Measurements from ENCODE around the gene SPATS2L. TPM values are rescaled to one million over a fixed set of nuclear protein-coding genes. Genes with fewer than 3 reads are reported as not detected.

The SPATS2L gene
- total RNA-seq, 3 donors from 2014 or later, result 61.3 to 67.5 (median 64.5) TPM

DNA sequence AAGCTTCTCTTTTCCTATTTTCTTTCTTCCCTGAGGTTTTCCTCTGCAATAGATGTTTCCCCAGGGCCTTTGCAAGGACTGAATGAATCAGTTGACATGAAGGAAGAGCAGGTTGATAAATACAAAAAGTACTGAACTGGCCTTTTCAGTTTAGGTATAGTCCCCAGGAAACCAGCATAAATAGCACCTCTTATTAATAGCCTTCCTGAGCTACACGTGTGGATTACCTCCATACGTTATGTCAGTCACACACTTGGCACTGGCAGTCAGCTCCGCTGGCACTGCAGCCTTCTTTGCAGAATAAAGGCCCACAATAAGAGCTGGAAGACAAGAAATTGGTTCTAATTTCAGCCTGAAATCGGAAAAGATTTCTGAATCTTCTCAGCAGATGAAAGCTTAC is 142.7 kb downstream of the SPATS2L start:
- intact Hi-C loops (cut with DNase I; ENCODE audit: low total_unique reads), result no loop called here
- Histone ChIP-seq H3K27me3 (no peaks in the 10 kb centered on the region), H3K36me3 (no peaks in the 10 kb centered on the region), H3K9me3 (no peaks in the 10 kb centered on the region), H3K4me3 (no peak overlapping the region), H3K27ac (no peak overlapping the region), H3K4me1 (no peaks in the 10 kb centered on the region)
- no peak for TF ChIP-seq POLR2A (IDR thresholded peaks at IDR 0.05)
- no peak for TF ChIP-seq POLR2AphosphoS5 (IDR thresholded peaks at IDR 0.05)
- TF ChIP-seq, protein P1, sequence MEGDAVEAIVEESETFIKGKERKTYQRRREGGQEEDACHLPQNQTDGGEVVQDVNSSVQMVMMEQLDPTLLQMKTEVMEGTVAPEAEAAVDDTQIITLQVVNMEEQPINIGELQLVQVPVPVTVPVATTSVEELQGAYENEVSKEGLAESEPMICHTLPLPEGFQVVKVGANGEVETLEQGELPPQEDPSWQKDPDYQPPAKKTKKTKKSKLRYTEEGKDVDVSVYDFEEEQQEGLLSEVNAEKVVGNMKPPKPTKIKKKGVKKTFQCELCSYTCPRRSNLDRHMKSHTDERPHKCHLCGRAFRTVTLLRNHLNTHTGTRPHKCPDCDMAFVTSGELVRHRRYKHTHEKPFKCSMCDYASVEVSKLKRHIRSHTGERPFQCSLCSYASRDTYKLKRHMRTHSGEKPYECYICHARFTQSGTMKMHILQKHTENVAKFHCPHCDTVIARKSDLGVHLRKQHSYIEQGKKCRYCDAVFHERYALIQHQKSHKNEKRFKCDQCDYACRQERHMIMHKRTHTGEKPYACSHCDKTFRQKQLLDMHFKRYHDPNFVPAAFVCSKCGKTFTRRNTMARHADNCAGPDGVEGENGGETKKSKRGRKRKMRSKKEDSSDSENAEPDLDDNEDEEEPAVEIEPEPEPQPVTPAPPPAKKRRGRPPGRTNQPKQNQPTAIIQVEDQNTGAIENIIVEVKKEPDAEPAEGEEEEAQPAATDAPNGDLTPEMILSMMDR (IDR thresholded peaks at IDR 0.05), result no peak
- no peak for DNase-seq (ENCODE audit: low spot score in 2 of 2)

GRCh38 chr2:200450288-200450687 is 143.8 kb downstream of the SPATS2L start:
- TF ChIP-seq POLR2AphosphoS5 (IDR thresholded peaks at IDR 0.05) (no peak), POLR2A (IDR thresholded peaks at IDR 0.05) (no peak)
- TF ChIP-seq, protein P1 (IDR thresholded peaks at IDR 0.05), result no peak

DNA sequence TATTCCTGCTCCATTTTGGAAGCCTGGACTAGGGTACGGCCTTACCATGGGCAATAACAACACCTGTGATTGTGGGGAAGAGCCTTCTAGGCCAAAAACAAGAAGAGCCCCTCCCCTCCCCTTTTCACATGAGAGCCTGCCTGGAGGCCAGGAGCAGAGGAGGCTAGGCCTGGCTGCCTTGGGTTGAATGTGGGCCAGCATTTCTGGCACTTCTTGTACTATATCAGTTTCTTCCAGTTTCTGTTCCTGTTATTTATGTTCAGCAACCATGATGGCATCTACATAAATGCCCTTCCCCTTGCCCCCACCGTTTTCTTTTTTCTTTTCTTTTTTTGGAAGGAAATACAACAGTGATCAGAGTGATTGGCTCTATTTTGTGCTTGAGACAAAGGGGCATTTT is 145.0 kb downstream of the SPATS2L start:
- no peaks in the 10 kb centered on the region for H3K36me3 ChIP-seq
- H3K9me3 ChIP-seq, result no peaks in the 10 kb centered on the region
- no peak overlapping the region for H3K4me3 ChIP-seq
- H3K27me3 ChIP-seq, result no peaks in the 10 kb centered on the region
- H3K27ac ChIP-seq, result no peak overlapping the region
- H3K4me1 ChIP-seq, result no peaks in the 10 kb centered on the region
- no peak for DNase-seq (ENCODE audit: low spot score in 2 of 2)
- TF ChIP-seq, protein P1 (IDR thresholded peaks at IDR 0.05), result no peak
- TF ChIP-seq POLR2AphosphoS5 (IDR thresholded peaks at IDR 0.05) (no peak), POLR2A (IDR thresholded peaks at IDR 0.05) (no peak)
- intact Hi-C loops (cut with DNase I; ENCODE audit: low total_unique reads), result no loop called here

More at GRCh38 chr2:200450288-200450687, 143.8 kb downstream of the SPATS2L start:
- H3K4me1 ChIP-seq, result no peaks in the 10 kb centered on the region
- H3K27me3 ChIP-seq, result no peaks in the 10 kb centered on the region
- no peaks in the 10 kb centered on the region for H3K9me3 ChIP-seq
- no peak overlapping the region for H3K4me3 ChIP-seq
- no peaks in the 10 kb centered on the region for H3K36me3 ChIP-seq
- DNase-seq (ENCODE audit: low spot score in 2 of 2), result no peak
- intact Hi-C loops (cut with DNase I; ENCODE audit: low total_unique reads), result no loop called here
- no peak overlapping the region for H3K27ac ChIP-seq

- intact Hi-C loops (cut with DNase I; ENCODE audit: low total_unique reads), result no loop called here
- TF ChIP-seq, protein P1 (IDR thresholded peaks at IDR 0.05), result no peak
- TF ChIP-seq POLR2AphosphoS5 (IDR thresholded peaks at IDR 0.05), result no peak
- no peak for TF ChIP-seq POLR2A (IDR thresholded peaks at IDR 0.05)
Measured at GRCh38 chr2:200452377-200452776, 145.9 kb downstream of the SPATS2L start.

GRCh38 chr2:200453142-200453852 is 146.8 kb downstream of the SPATS2L start:
- intact Hi-C loops (cut with DNase I; ENCODE audit: low total_unique reads), result no loop called here
- TF ChIP-seq POLR2AphosphoS5 (IDR thresholded peaks at IDR 0.05) (no peak), POLR2A (IDR thresholded peaks at IDR 0.05) (no peak)
- TF ChIP-seq, protein P1 (IDR thresholded peaks at IDR 0.05), result no peak
- no peak for DNase-seq (ENCODE audit: low spot score in 2 of 2)

More at GRCh38 chr2:200452377-200452776, 145.9 kb downstream of the SPATS2L start:
- Histone ChIP-seq H3K27me3 (no peaks in the 10 kb centered on the region), H3K36me3 (no peaks in the 10 kb centered on the region), H3K27ac (no peak overlapping the region), H3K9me3 (no peaks in the 10 kb centered on the region), H3K4me3 (no peak overlapping the region), H3K4me1 (no peaks in the 10 kb centered on the region)
- no peak for DNase-seq (ENCODE audit: low spot score in 2 of 2)

More at GRCh38 chr2:200453142-200453852, 146.8 kb downstream of the SPATS2L start:
- no peaks in the 10 kb centered on the region for H3K4me1 ChIP-seq
- no peaks in the 10 kb centered on the region for H3K36me3 ChIP-seq
- no peaks in the 10 kb centered on the region for H3K27me3 ChIP-seq
- H3K27ac ChIP-seq, result no peak overlapping the region
- H3K9me3 ChIP-seq, result no peaks in the 10 kb centered on the region
- no peak overlapping the region for H3K4me3 ChIP-seq

Data from breast epithelium (tissue), 4 donors.